RWPE1 (cell line): ENCODE results near the gene OR6C76.
"Not testable (repeated sequence)": the region's sequence is repeated elsewhere in the genome, so short reads cannot be mapped to it uniquely, and the experiment has no call there.

Source experiments
- CTCF ChIA-PET: fragments of 350-600 bp; sonication (Branson Sonifier 250); formaldehyde crosslinking; extraction: SDS; loops from one replicate; lab custom pipeline; 2021; lab: Yijun Ruan, JAX
- POLR2A ChIA-PET: fragments of 400-600 bp; formaldehyde crosslinking; extraction: SDS; loops from one replicate; lab custom pipeline; 2020; ENCODE audit warnings: antibody characterized with exemption; ENCODE audit not compliant: low non-redundant PET; lab: Yijun Ruan, JAX
- DNase-seq: peaks from one replicate; pipeline ENCODE4 v3.0.0; 2012; ENCODE audit warnings: low spot score
- H3K27ac ChIP-seq: fragments of 450-650 bp; 2 replicates; pipeline ENCODE4 v1.5.1; 2017
- TF ChIP-seq, protein P1 (sequence below): fragments of 450-650 bp; conservative IDR thresholded peaks from 2 replicates; pipeline ENCODE4 v1.5.1; 2017; ENCODE audit warnings: low read depth, mild to moderate bottlenecking

Gene OR6C76

DNA sequence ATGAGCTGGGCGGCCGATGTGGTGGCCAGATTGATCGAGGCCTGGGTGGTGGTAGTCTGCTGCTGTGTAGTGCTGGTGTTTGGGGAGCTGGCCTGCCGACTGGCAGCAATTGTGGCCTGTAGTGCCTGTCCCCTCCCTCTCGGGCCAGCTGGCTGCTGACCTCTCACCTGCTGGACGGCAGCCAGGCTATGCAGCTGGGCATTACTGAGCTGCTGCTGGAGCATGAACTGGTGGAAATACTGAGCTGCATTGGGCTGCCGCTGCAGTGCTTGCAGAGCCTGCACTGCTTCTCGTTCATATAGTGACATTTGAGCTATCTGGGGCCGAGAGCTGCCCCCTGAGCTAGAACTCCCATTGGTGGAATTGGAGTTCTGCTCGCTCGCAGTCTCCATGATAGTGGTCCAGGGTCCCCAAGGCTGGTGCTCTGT, 11.6 kb upstream of the OR6C76 start:
- DNase-seq, H3K27ac ChIP-seq, POLR2A ChIA-PET: not testable (repeated sequence)
- CTCF ChIA-PET: interaction anchor here (0.6 kb wide), 1 partner anchor 1622 kb away, joined by 3 read pairs; no protein-coding TSS in a partner anchor

- H3K27ac ChIP-seq, POLR2A ChIA-PET, DNase-seq: not testable (repeated sequence)
- CTCF ChIA-PET: interaction anchor here (0.6 kb wide), 1 partner anchor 1623 kb away, joined by 3 read pairs; no protein-coding TSS in a partner anchor
These were observed 11.2 kb upstream of the OR6C76 start for GRCh38 chr12:55414889-55415288.

GRCh38 chr12:55416961-55417360, 9.1 kb upstream of the OR6C76 start:
- CTCF ChIA-PET: no interaction called here
- DNase-seq: no peak
- TF ChIP-seq, protein P1, sequence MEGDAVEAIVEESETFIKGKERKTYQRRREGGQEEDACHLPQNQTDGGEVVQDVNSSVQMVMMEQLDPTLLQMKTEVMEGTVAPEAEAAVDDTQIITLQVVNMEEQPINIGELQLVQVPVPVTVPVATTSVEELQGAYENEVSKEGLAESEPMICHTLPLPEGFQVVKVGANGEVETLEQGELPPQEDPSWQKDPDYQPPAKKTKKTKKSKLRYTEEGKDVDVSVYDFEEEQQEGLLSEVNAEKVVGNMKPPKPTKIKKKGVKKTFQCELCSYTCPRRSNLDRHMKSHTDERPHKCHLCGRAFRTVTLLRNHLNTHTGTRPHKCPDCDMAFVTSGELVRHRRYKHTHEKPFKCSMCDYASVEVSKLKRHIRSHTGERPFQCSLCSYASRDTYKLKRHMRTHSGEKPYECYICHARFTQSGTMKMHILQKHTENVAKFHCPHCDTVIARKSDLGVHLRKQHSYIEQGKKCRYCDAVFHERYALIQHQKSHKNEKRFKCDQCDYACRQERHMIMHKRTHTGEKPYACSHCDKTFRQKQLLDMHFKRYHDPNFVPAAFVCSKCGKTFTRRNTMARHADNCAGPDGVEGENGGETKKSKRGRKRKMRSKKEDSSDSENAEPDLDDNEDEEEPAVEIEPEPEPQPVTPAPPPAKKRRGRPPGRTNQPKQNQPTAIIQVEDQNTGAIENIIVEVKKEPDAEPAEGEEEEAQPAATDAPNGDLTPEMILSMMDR: no peak
- POLR2A ChIA-PET: no interaction called here
- no peak overlapping the region for H3K27ac ChIP-seq

DNA sequence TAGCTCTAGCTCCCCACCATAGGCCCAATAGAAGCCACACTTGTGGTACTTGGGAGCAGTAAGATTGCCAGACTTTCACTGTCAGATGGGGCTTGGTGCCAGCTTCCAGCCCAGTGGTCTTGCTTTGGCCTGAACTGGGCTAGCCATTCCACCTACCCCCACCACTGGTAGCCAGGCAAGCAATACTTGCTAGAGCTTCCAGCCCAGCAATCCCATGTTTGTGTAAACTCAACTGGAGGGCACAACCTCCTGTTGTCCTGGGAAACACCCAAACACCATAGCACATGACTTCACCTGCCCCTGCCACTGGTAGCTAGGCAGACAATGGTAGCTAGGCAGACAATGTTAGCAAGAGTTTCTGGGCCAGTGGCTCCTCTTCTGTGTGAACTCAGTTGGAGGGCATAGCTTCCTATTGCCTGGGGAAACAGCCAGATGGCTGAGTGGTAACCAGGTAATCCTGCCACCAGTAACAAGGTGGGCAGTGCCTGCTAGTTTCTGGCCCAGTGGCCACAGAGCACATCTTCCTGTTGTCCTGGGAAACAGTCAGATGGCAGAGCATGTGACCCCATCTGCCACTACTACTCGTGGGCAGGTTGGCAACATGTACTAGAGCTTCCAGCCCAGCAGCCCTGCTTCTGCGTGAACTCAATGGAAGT, 5.6 kb upstream of the OR6C76 start:
- ChIA-PET POLR2A (no interaction called here), CTCF (no interaction called here)
- TF ChIP-seq, protein P1: no peak
- DNase-seq: no peak
- no peak overlapping the region for H3K27ac ChIP-seq

- ChIA-PET POLR2A (no interaction called here), CTCF (no interaction called here)
- TF ChIP-seq, protein P1: no peak
- no peak overlapping the region for H3K27ac ChIP-seq
- no peak for DNase-seq
These were observed 2.5 kb downstream of the OR6C76 start for GRCh38 chr12:55428331-55429243.

GRCh38 chr12:55441233-55441632, 15.2 kb downstream of the OR6C76 start:
- CTCF ChIA-PET, POLR2A ChIA-PET, DNase-seq, H3K27ac ChIP-seq: not testable (repeated sequence)

DNA sequence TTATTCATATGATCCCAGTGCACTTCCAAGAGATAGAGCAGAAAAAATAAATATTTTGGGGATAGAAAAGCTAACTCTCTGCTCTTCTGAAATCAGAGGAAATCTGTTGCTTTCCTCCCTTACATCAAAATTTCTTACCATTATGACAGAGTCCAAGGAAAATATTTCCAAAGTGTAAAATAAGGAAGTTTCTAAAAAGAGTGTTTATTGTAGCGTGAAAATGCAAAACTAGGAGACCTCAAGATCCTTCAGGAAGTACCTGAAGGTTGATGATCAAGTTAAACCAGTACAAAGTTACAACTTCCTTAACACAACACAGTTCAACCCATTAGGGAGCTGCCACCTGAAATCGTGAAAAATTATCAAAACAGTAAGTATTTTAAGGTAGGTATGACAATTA, 17.7 kb downstream of the OR6C76 start, which contains the start of gene OR6C2:
Gene OR6C2 (plus strand): TSS at position 301 of the 400 bp plus-strand sequence. CDS start 8,138 bp downstream, outside the sequence.
- POLR2A ChIA-PET: no interaction called here
- CTCF ChIA-PET: no interaction called here
- TF ChIP-seq, protein P1: no peak
- no peak within 1 kb of the TSS for H3K27ac ChIP-seq
- DNase-seq: no peak

- no peak overlapping the region for H3K27ac ChIP-seq
- no peak for DNase-seq
- TF ChIP-seq, protein P1: no peak
- POLR2A ChIA-PET: no interaction called here
- CTCF ChIA-PET: no interaction called here
These were observed 19.3 kb downstream of the OR6C76 start for GRCh38 chr12:55445357-55445756.
